HepG2 (cell line): Measurements from ENCODE around the gene PMFBP1.

Source experiments
- CREB1 ChIP-seq, 2 experiments: fragments of 450-650 bp in 1 of 2; IDR thresholded peaks; 2 replicates each; pipeline ENCODE4 v1.6.1; 2016 to 2017; ENCODE audit warnings: control low read depth in 1 of 2, mild to moderate bottlenecking in 1 of 2, missing compliant biosample characterization in 1 of 2, missing genetic modification characterization in 1 of 2
- DNMT3B ChIP-seq: conservative IDR thresholded peaks from 2 replicates; pipeline ENCODE4 v1.6.1; 2016; ENCODE audit warnings: missing biosample characterization, control low read depth
- GLI4 ChIP-seq: sonication (generic); formaldehyde crosslinking; IDR thresholded peaks from 2 replicates; pipeline ENCODE4 v1.5.1; 2020; ENCODE audit warnings: missing genetic modification reagents, mild to moderate bottlenecking, moderate library complexity, borderline replicate concordance
- MTA3 ChIP-seq: sonication (generic); formaldehyde crosslinking; IDR thresholded peaks from 2 replicates; pipeline ENCODE4 v1.4.0; 2020; ENCODE audit warnings: missing genetic modification reagents
- MTF1 ChIP-seq: sonication (generic); formaldehyde crosslinking; IDR thresholded peaks from 2 replicates; pipeline ENCODE4 v1.5.0; 2020; ENCODE audit warnings: missing genetic modification reagents
- NONO ChIP-seq, 2 experiments: fragments of 450-650 bp in 1 of 2; sonication (generic) in 1 of 2; formaldehyde crosslinking in 1 of 2; IDR thresholded peaks in 1 of 2; conservative IDR thresholded peaks in 1 of 2; 2 replicates each; pipeline versions ENCODE4 v1.6.1 to v1.8.0; 2017 to 2022; ENCODE audit warnings: mild to moderate bottlenecking in 1 of 2, missing genetic modification reagents in 1 of 2, moderate library complexity in 1 of 2
- NPAS2 ChIP-seq: sonication (generic); formaldehyde crosslinking; IDR thresholded peaks from 2 replicates; pipeline ENCODE4 v1.8.0; 2022; ENCODE audit warnings: mild to moderate bottlenecking, missing genetic modification reagents, borderline replicate concordance
- NR2C2 ChIP-seq: sonication (generic); formaldehyde crosslinking; IDR thresholded peaks from 2 replicates; pipeline ENCODE4 v1.4.0; 2020; ENCODE audit warnings: missing genetic modification reagents, mild to moderate bottlenecking, moderate library complexity, borderline replicate concordance
- ZNF672 ChIP-seq: sonication (generic); formaldehyde crosslinking; IDR thresholded peaks from 2 replicates; pipeline ENCODE4 v1.8.1; 2022; ENCODE audit warnings: missing genetic modification reagents
- TF ChIP-seq, protein P1 (sequence below): sonication (generic); formaldehyde crosslinking; IDR thresholded peaks from 2 replicates; pipeline ENCODE4 v1.4.0; 2020; ENCODE audit warnings: missing genetic modification reagents
- TF ChIP-seq, protein P2 (sequence below): sonication (generic); formaldehyde crosslinking; IDR thresholded peaks from 2 replicates; pipeline ENCODE4 v1.4.0; 2020; ENCODE audit warnings: mild to moderate bottlenecking, missing genetic modification reagents
- TF ChIP-seq, protein P3 (sequence below): sonication (generic); formaldehyde crosslinking; IDR thresholded peaks from 2 replicates; pipeline ENCODE4 v1.4.0; 2020; ENCODE audit warnings: missing genetic modification reagents
- TF ChIP-seq, protein P4 (sequence below): sonication (generic); formaldehyde crosslinking; IDR thresholded peaks from 2 replicates; pipeline ENCODE4 v1.4.0; 2020; ENCODE audit warnings: missing genetic modification reagents, mild to moderate bottlenecking, borderline replicate concordance
- TF ChIP-seq, protein P5 (sequence below): sonication (generic); formaldehyde crosslinking; IDR thresholded peaks from 2 replicates; pipeline ENCODE4 v1.5.0; 2020; ENCODE audit warnings: mild to moderate bottlenecking, missing genetic modification reagents, moderate library complexity

DNA sequence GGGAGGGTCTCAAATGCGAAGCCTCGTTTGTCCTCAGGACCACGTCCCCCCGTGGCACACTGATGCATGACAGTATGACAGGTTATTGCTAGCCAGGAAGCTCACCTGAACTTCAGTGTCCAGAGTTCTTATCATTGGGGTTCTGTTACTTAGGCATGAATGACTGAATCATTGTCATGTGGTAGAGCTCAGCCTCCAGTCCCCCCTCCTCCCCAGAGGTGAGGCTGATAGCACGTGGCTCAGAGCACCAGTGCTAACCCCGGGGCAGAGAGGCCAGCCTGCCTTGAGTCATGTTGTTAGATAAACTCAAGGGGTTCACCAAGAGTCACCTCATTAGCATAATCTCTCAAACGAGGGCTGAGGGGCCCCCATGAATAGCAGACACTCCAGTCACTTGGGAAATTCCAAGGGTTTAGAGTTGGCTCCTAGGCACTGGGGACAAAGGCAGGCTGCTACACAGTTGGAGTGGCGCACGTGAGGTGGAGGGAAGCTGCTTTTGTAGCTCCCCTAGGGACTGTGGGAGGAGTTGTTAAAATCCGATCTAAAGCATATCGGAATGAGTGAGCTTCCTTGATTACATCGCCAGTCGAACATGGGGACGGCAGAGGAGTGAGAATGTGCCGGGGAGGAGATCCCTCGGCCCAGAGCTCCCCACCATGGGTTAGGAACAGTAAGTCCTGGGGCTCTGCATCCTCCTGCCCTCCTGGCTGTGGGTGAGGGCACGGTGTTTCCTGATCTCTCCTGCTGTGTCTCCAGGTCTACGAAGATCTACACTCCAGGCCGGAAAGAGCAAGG, 60.1 kb downstream of the PMFBP1 start:
- TF ChIP-seq, protein P1, sequence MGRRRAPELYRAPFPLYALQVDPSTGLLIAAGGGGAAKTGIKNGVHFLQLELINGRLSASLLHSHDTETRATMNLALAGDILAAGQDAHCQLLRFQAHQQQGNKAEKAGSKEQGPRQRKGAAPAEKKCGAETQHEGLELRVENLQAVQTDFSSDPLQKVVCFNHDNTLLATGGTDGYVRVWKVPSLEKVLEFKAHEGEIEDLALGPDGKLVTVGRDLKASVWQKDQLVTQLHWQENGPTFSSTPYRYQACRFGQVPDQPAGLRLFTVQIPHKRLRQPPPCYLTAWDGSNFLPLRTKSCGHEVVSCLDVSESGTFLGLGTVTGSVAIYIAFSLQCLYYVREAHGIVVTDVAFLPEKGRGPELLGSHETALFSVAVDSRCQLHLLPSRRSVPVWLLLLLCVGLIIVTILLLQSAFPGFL (CRISPR knock-in tag) = no peak
- TF ChIP-seq MTA3 (no peak), NONO (IDR thresholded peaks at IDR 0.05) (no peak), NONO (CRISPR knock-in tag; conservative IDR thresholded peaks at IDR 0.05) (no peak), DNMT3B (no peak), NPAS2 (CRISPR knock-in tag) (no peak), GLI4 (CRISPR knock-in tag) (no peak), CREB1 (IDR thresholded peaks at IDR 0.05) (no peak), CREB1 (CRISPR knock-in tag; IDR thresholded peaks at IDR 0.05) (no peak), NR2C2 (CRISPR knock-in tag) (no peak), MTF1 (no peak), ZNF672 (no peak)
- TF ChIP-seq, protein P2, sequence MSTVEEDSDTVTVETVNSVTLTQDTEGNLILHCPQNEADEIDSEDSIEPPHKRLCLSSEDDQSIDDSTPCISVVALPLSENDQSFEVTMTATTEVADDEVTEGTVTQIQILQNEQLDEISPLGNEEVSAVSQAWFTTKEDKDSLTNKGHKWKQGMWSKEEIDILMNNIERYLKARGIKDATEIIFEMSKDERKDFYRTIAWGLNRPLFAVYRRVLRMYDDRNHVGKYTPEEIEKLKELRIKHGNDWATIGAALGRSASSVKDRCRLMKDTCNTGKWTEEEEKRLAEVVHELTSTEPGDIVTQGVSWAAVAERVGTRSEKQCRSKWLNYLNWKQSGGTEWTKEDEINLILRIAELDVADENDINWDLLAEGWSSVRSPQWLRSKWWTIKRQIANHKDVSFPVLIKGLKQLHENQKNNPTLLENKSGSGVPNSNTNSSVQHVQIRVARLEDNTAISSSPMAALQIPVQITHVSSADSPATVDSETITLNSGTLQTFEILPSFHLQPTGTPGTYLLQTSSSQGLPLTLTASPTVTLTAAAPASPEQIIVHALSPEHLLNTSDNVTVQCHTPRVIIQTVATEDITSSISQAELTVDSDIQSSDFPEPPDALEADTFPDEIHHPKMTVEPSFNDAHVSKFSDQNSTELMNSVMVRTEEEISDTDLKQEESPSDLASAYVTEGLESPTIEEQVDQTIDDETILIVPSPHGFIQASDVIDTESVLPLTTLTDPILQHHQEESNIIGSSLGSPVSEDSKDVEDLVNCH (CRISPR knock-in tag) = no peak
- TF ChIP-seq, protein P3, sequence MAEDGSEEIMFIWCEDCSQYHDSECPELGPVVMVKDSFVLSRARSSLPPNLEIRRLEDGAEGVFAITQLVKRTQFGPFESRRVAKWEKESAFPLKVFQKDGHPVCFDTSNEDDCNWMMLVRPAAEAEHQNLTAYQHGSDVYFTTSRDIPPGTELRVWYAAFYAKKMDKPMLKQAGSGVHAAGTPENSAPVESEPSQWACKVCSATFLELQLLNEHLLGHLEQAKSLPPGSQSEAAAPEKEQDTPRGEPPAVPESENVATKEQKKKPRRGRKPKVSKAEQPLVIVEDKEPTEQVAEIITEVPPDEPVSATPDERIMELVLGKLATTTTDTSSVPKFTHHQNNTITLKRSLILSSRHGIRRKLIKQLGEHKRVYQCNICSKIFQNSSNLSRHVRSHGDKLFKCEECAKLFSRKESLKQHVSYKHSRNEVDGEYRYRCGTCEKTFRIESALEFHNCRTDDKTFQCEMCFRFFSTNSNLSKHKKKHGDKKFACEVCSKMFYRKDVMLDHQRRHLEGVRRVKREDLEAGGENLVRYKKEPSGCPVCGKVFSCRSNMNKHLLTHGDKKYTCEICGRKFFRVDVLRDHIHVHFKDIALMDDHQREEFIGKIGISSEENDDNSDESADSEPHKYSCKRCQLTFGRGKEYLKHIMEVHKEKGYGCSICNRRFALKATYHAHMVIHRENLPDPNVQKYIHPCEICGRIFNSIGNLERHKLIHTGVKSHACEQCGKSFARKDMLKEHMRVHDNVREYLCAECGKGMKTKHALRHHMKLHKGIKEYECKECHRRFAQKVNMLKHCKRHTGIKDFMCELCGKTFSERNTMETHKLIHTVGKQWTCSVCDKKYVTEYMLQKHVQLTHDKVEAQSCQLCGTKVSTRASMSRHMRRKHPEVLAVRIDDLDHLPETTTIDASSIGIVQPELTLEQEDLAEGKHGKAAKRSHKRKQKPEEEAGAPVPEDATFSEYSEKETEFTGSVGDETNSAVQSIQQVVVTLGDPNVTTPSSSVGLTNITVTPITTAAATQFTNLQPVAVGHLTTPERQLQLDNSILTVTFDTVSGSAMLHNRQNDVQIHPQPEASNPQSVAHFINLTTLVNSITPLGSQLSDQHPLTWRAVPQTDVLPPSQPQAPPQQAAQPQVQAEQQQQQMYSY (CRISPR knock-in tag) = no peak
- TF ChIP-seq, protein P4, sequence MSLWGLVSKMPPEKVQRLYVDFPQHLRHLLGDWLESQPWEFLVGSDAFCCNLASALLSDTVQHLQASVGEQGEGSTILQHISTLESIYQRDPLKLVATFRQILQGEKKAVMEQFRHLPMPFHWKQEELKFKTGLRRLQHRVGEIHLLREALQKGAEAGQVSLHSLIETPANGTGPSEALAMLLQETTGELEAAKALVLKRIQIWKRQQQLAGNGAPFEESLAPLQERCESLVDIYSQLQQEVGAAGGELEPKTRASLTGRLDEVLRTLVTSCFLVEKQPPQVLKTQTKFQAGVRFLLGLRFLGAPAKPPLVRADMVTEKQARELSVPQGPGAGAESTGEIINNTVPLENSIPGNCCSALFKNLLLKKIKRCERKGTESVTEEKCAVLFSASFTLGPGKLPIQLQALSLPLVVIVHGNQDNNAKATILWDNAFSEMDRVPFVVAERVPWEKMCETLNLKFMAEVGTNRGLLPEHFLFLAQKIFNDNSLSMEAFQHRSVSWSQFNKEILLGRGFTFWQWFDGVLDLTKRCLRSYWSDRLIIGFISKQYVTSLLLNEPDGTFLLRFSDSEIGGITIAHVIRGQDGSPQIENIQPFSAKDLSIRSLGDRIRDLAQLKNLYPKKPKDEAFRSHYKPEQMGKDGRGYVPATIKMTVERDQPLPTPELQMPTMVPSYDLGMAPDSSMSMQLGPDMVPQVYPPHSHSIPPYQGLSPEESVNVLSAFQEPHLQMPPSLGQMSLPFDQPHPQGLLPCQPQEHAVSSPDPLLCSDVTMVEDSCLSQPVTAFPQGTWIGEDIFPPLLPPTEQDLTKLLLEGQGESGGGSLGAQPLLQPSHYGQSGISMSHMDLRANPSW (CRISPR knock-in tag) = no peak
- TF ChIP-seq, protein P5, sequence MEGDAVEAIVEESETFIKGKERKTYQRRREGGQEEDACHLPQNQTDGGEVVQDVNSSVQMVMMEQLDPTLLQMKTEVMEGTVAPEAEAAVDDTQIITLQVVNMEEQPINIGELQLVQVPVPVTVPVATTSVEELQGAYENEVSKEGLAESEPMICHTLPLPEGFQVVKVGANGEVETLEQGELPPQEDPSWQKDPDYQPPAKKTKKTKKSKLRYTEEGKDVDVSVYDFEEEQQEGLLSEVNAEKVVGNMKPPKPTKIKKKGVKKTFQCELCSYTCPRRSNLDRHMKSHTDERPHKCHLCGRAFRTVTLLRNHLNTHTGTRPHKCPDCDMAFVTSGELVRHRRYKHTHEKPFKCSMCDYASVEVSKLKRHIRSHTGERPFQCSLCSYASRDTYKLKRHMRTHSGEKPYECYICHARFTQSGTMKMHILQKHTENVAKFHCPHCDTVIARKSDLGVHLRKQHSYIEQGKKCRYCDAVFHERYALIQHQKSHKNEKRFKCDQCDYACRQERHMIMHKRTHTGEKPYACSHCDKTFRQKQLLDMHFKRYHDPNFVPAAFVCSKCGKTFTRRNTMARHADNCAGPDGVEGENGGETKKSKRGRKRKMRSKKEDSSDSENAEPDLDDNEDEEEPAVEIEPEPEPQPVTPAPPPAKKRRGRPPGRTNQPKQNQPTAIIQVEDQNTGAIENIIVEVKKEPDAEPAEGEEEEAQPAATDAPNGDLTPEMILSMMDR (CRISPR knock-in tag) = no peak
